GM12878 (cell line): ENCODE data around the gene MYL12A. TPM values are rescaled to one million over a fixed set of nuclear protein-coding genes. Genes with fewer than 3 reads are reported as not detected.

Experiments
- ATF7 ChIP-seq: fragments of 450-650 bp; IDR thresholded peaks from 2 replicates; pipeline ENCODE4 v1.6.1; 2016; ENCODE audit warnings: low read depth, mild to moderate bottlenecking
- BACH1 ChIP-seq: fragments of 450-650 bp; IDR thresholded peaks from 2 replicates; pipeline ENCODE4 v1.6.1; 2017; ENCODE audit warnings: mild to moderate bottlenecking, borderline replicate concordance
- BMI1 ChIP-seq: fragments of 450-650 bp; IDR thresholded peaks from 2 replicates; pipeline ENCODE4 v1.6.1; 2016; ENCODE audit warnings: mild to moderate bottlenecking, moderate library complexity, borderline replicate concordance
- CREB1 ChIP-seq: IDR thresholded peaks from 2 replicates; pipeline ENCODE4 v1.6.1; 2012; ENCODE audit warnings: low read depth, mild to moderate bottlenecking, inconsistent platforms
- CTCF ChIP-seq, 3 experiments: IDR thresholded peaks in 2 of 3; conservative IDR thresholded peaks in 1 of 3; 2 replicates each; pipeline ENCODE4 v1.5.1; 2011; ENCODE audit warnings: low read depth in 3 of 3, low read length in 3 of 3, mild to moderate bottlenecking in 3 of 3, control low read depth in 2 of 3, moderate library complexity in 2 of 3, inconsistent platforms in 1 of 3, mixed read lengths in 1 of 3; ENCODE audit not compliant: control insufficient read depth in 2 of 3, insufficient read depth in 1 of 3; ENCODE audit errors: extremely low read depth in 1 of 3
- EED ChIP-seq: sonication (generic); IDR thresholded peaks from 2 replicates; pipeline ENCODE4 v1.6.1; 2016; ENCODE audit warnings: antibody characterized with exemption, low read depth
- IKZF1 ChIP-seq: fragments of 450-650 bp; conservative IDR thresholded peaks from 2 replicates; pipeline ENCODE4 v1.6.1; 2017; ENCODE audit warnings: antibody characterized with exemption, mild to moderate bottlenecking
- IRF4 ChIP-seq: IDR thresholded peaks from 2 replicates; pipeline ENCODE4 v1.6.1; 2011; ENCODE audit warnings: low read depth, low read length
- NBN ChIP-seq: fragments of 450-650 bp; IDR thresholded peaks from 2 replicates; pipeline ENCODE4 v1.6.1; 2016
- POLR2AphosphoS5 ChIP-seq: IDR thresholded peaks from 2 replicates; pipeline ENCODE4 v1.6.1; 2011; ENCODE audit warnings: mild to moderate bottlenecking, low read length, inconsistent platforms
- RAD21 ChIP-seq: IDR thresholded peaks from 2 replicates; pipeline ENCODE4 v1.6.1; 2011; ENCODE audit warnings: mild to moderate bottlenecking, low read depth, low read length, moderate library complexity; ENCODE audit not compliant: insufficient read depth
- SMC3 ChIP-seq: IDR thresholded peaks from 2 replicates; pipeline ENCODE4 v1.6.1; 2011; ENCODE audit warnings: low read length, improper control_type of control experiment, borderline replicate concordance
- TAF1 ChIP-seq: IDR thresholded peaks from 2 replicates; pipeline ENCODE4 v1.6.1; 2011; ENCODE audit warnings: mild to moderate bottlenecking, low read depth, low read length, borderline replicate concordance
- TCF12 ChIP-seq: IDR thresholded peaks from 2 replicates; pipeline ENCODE4 v1.6.1; 2011; ENCODE audit warnings: low read depth, mild to moderate bottlenecking, low read length
- YY1 ChIP-seq: IDR thresholded peaks from 2 replicates; pipeline ENCODE4 v1.6.1; 2011; ENCODE audit warnings: low read depth, mild to moderate bottlenecking, low read length
- ZNF622 ChIP-seq: fragments of 450-650 bp; IDR thresholded peaks from 2 replicates; pipeline ENCODE4 v1.6.1; 2017; ENCODE audit warnings: mild to moderate bottlenecking, inconsistent platforms
- ZSCAN29 ChIP-seq: fragments of 450-650 bp; IDR thresholded peaks from 2 replicates; pipeline ENCODE4 v1.6.1; 2017; ENCODE audit warnings: mild to moderate bottlenecking, moderate library complexity
- polyA plus RNA-seq, 11 experiments: library from polyadenylated mRNA; depleted of rRNA in 4 of 11; unstranded in 6 of 11; stranded (reverse) in 5 of 11; fragments of >200 nt; fragmentation: Nextera tagmentation in 4 of 11; fragmentation: Illumina TruSeq in 1 of 11; extraction: Ambion mirVana in 4 of 11; extraction: Trizol in 1 of 11; gene quantifications; 1 replicate in 1 of 11; 2 replicates in 10 of 11; pipeline versions ENCODE4 v1.2.1 to v1.2.3, GENCODE V29; 2011 to 2016; ENCODE audit warnings: inconsistent platforms in 2 of 11, missing spikeins in 2 of 11, low read depth in 1 of 11
- total RNA-seq, 4 experiments: library from RNA; depleted of rRNA in 3 of 4; stranded (reverse); fragments of >200 nt in 3 of 4; fragmentation: Illumina TruSeq in 1 of 4; extraction: Trizol in 1 of 4; gene quantifications; 2 replicates each; pipeline versions ENCODE4 v1.2.1 to v1.2.3, GENCODE V29; 2013 to 2021
- TF ChIP-seq, protein P1 (sequence below): IDR thresholded peaks from 2 replicates; pipeline ENCODE4 v1.6.1; 2011; ENCODE audit warnings: borderline replicate concordance, low read depth, mild to moderate bottlenecking, moderate library complexity, mixed read lengths, low read length; ENCODE audit not compliant: insufficient read depth; ENCODE audit errors: extremely low read length
- TF ChIP-seq, protein P2 (sequence below): fragments of 450-650 bp; conservative IDR thresholded peaks from 2 replicates; pipeline ENCODE4 v1.6.1; 2017; ENCODE audit warnings: mild to moderate bottlenecking, moderate library complexity
- TF ChIP-seq, protein P3 (sequence below): IDR thresholded peaks from 2 replicates; pipeline ENCODE4 v1.6.1; 2012; ENCODE audit warnings: low read depth, low read length, improper control_type of control experiment
- TF ChIP-seq, protein P4 (sequence below): IDR thresholded peaks from 2 replicates; pipeline ENCODE4 v1.6.1; 2012; ENCODE audit warnings: low read length, inconsistent platforms

MYL12A gene
- total and polyA plus RNA-seq, 10 of the 15 experiments (the other 5 are each of a cell fraction or from before 2014, with no cell fraction given) = 488 to 1,663 (median 924) TPM

DNA sequence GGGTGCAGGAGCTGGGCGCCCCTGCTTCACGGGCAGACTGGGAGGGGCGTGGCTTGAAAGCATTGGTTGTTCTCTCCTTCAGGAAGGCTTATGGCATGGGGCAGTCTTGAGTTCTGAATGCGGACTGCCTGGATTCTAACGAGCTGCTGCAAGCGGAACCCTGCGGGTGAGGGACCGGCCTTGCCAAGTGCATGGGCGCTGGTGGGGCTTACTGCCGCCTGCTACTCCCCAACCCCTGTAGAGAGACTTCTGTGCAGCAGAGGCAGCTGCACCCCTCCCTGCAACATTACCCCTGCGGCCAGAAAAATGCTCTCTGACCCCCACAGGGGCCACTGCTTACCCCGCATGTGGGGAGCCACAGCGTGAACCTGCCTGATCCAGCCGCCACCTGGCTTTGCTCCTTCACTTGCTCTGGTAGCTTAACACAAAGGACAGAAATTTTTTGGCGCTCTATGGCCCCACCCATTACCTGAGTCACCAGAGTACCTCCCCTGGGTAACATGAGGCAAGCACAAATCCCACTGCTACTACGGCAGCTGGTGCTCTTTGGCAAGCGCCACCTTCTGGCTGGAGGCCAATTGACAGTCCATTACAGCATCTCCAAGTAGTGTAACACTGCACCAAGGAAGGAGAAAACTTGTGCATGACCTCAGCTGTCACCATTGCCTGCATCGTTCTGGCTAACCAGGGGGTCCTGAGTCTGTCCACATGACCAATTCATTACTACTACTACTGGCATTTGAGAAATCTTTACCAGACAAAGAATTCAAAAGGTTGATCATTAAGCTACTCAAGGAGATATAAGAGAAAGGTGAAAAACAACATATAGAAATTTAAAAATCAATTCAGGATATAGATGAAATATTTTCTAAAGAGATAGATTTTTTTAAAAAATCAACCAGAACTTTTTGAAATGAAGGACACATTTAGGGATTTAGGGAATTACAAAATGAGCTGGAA lies 49.7 kb downstream of the MYL12A start (continued):
- TF ChIP-seq, protein P1, sequence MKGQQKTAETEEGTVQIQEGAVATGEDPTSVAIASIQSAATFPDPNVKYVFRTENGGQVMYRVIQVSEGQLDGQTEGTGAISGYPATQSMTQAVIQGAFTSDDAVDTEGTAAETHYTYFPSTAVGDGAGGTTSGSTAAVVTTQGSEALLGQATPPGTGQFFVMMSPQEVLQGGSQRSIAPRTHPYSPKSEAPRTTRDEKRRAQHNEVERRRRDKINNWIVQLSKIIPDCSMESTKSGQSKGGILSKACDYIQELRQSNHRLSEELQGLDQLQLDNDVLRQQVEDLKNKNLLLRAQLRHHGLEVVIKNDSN = no peak
- TF ChIP-seq EED = peak; percentile 32; the same call in 1 of the 2 replicates
- TF ChIP-seq, protein P2, sequence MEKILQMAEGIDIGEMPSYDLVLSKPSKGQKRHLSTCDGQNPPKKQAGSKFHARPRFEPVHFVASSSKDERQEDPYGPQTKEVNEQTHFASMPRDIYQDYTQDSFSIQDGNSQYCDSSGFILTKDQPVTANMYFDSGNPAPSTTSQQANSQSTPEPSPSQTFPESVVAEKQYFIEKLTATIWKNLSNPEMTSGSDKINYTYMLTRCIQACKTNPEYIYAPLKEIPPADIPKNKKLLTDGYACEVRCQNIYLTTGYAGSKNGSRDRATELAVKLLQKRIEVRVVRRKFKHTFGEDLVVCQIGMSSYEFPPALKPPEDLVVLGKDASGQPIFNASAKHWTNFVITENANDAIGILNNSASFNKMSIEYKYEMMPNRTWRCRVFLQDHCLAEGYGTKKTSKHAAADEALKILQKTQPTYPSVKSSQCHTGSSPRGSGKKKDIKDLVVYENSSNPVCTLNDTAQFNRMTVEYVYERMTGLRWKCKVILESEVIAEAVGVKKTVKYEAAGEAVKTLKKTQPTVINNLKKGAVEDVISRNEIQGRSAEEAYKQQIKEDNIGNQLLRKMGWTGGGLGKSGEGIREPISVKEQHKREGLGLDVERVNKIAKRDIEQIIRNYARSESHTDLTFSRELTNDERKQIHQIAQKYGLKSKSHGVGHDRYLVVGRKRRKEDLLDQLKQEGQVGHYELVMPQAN = no peak
- peak; percentile 43; the same call in 1 of the 2 replicates for TF ChIP-seq SMC3
- TF ChIP-seq YY1 = peak; percentile 81
- TF ChIP-seq ZNF622 = no peak
- 0 out of 2 replicates have a peak, but pooled peaks have one; percentile 43 for TF ChIP-seq TCF12
- no peak for TF ChIP-seq BMI1
- TF ChIP-seq, protein P3, sequence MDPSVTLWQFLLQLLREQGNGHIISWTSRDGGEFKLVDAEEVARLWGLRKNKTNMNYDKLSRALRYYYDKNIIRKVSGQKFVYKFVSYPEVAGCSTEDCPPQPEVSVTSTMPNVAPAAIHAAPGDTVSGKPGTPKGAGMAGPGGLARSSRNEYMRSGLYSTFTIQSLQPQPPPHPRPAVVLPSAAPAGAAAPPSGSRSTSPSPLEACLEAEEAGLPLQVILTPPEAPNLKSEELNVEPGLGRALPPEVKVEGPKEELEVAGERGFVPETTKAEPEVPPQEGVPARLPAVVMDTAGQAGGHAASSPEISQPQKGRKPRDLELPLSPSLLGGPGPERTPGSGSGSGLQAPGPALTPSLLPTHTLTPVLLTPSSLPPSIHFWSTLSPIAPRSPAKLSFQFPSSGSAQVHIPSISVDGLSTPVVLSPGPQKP = no peak
- TF ChIP-seq, protein P4, sequence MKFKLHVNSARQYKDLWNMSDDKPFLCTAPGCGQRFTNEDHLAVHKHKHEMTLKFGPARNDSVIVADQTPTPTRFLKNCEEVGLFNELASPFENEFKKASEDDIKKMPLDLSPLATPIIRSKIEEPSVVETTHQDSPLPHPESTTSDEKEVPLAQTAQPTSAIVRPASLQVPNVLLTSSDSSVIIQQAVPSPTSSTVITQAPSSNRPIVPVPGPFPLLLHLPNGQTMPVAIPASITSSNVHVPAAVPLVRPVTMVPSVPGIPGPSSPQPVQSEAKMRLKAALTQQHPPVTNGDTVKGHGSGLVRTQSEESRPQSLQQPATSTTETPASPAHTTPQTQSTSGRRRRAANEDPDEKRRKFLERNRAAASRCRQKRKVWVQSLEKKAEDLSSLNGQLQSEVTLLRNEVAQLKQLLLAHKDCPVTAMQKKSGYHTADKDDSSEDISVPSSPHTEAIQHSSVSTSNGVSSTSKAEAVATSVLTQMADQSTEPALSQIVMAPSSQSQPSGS = no peak
- TF ChIP-seq NBN = peak; percentile 64
- TF ChIP-seq CTCF (IDR thresholded peaks at IDR 0.05 in 2 of 3, conservative IDR thresholded peaks at IDR 0.05 in 1 of 3; ENCODE audit: control insufficient read depth in 2 of 3, extremely low read depth in 1 of 3, insufficient read depth in 1 of 3, low read depth in 3 of 3, low read length in 3 of 3) = peak; percentile 74 to 92 (median 77)
- peak; percentile 82 for TF ChIP-seq POLR2AphosphoS5
- peak; percentile 53; the same call in 1 of the 2 replicates for TF ChIP-seq BACH1
- TF ChIP-seq ZSCAN29 = no peak
- TF ChIP-seq IKZF1 = 0 out of 2 replicates have a peak, but pooled peaks have one; percentile 13
- TF ChIP-seq ATF7 = peak; percentile 56
- TF ChIP-seq TAF1 = peak; percentile 90; the same call in 1 of the 2 replicates
- peak; percentile 74 for TF ChIP-seq CREB1
- TF ChIP-seq IRF4 = peak; percentile 79
- peak; percentile 41 for TF ChIP-seq RAD21
